Neural progenitor cell (in vitro differentiated cells): ENCODE results near the gene CACNA1B.

Source experiments
- CTCF ChIP-seq: fragments of 200-600 bp; sonication (generic); IDR thresholded peaks from 2 replicates; pipeline ENCODE4 v1.5.1; 2017; ENCODE audit warnings: antibody characterized with exemption, mild to moderate bottlenecking
- EZH2 ChIP-seq: fragments of 200-600 bp; sonication (generic); IDR thresholded peaks from 2 replicates; pipeline ENCODE4 v1.6.1; 2017; ENCODE audit warnings: antibody characterized with exemption, mild to moderate bottlenecking, moderate library complexity

- no peak for TF ChIP-seq CTCF
- no peak for TF ChIP-seq EZH2
These were observed 43.2 kb downstream of the CACNA1B start for GRCh38 chr9:137920753-137921152.
